Breast epithelium (tissue), 3 donors: Measurements from ENCODE around the gene SLC52A1.

Experiments
- POLR2A ChIP-seq: fragments of 450-650 bp; IDR thresholded peaks from one replicate; pipeline ENCODE4 v1.6.1; 2016; ENCODE audit warnings: antibody characterized with exemption, mild to moderate bottlenecking, moderate library complexity
- TF ChIP-seq, protein P1 (sequence below), 3 donors: fragments of 450-650 bp; IDR thresholded peaks; one replicate each; pipeline ENCODE4 v1.5.1; 2016 to 2017; ENCODE audit warnings: antibody characterized with exemption in 3 of 3, mild to moderate bottlenecking in 3 of 3, moderate library complexity in 3 of 3

GRCh38 chr17:4987767-4988567 lies 47.3 kb downstream of the SLC52A1 start:
- TF ChIP-seq POLR2A: no peak
- TF ChIP-seq, protein P1, sequence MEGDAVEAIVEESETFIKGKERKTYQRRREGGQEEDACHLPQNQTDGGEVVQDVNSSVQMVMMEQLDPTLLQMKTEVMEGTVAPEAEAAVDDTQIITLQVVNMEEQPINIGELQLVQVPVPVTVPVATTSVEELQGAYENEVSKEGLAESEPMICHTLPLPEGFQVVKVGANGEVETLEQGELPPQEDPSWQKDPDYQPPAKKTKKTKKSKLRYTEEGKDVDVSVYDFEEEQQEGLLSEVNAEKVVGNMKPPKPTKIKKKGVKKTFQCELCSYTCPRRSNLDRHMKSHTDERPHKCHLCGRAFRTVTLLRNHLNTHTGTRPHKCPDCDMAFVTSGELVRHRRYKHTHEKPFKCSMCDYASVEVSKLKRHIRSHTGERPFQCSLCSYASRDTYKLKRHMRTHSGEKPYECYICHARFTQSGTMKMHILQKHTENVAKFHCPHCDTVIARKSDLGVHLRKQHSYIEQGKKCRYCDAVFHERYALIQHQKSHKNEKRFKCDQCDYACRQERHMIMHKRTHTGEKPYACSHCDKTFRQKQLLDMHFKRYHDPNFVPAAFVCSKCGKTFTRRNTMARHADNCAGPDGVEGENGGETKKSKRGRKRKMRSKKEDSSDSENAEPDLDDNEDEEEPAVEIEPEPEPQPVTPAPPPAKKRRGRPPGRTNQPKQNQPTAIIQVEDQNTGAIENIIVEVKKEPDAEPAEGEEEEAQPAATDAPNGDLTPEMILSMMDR (IDR thresholded peaks at IDR 0.05): no peak
